Activated CD4-positive, alpha-beta T cell treated with anti-CD3 and anti-CD28 coated beads for 36 hours (primary cell): Measurements from ENCODE around the gene DDX20. TPM values are rescaled to one million over a fixed set of nuclear protein-coding genes. Genes with fewer than 3 reads are reported as not detected.

Experiments used
- ATAC-seq: fragments of 200-7000 bp; cut with Tn5 transposase; one replicate; pipeline ENCODE4 v1.10.0; 2021; ENCODE audit warnings: mild to moderate bottlenecking, moderate library complexity
- CTCF ChIA-PET: fragments of 350-600 bp; sonication (Branson Sonifier 250); formaldehyde crosslinking; loops from one replicate; lab custom pipeline; 2021; ENCODE audit warnings: antibody characterized with exemption; lab: Charles Lee
- POLR2A ChIA-PET: fragments of 350-600 bp; sonication (Branson Sonifier 250); formaldehyde crosslinking; loops from one replicate; lab custom pipeline; 2021; ENCODE audit warnings: antibody characterized with exemption, inconsistent platforms; lab: Charles Lee
- DNase-seq: peaks from one replicate; pipeline ENCODE4 v3.0.0-alpha.2; 2020
- H3K27ac Mint-ChIP-seq: one replicate; pipeline ENCODE4 v1.8.0; 2021; ENCODE audit warnings: mixed read lengths
- H3K27me3 Mint-ChIP-seq: one replicate; pipeline ENCODE4 v1.8.0; 2021; ENCODE audit warnings: mixed read lengths
- H3K36me3 Mint-ChIP-seq: one replicate; pipeline ENCODE4 v1.8.0; 2021; ENCODE audit warnings: low read depth, mixed read lengths
- H3K4me1 Mint-ChIP-seq: one replicate; pipeline ENCODE4 v1.8.0; 2021; ENCODE audit warnings: mixed read lengths
- H3K4me3 Mint-ChIP-seq: one replicate; pipeline ENCODE4 v1.8.0; 2021; ENCODE audit warnings: mild to moderate bottlenecking, moderate library complexity, mixed read lengths
- H3K9me3 Mint-ChIP-seq: one replicate; pipeline ENCODE4 v1.8.0; 2021; ENCODE audit warnings: low read depth, mixed read lengths
- intact Hi-C, 2 experiments: fragments of 100-400 bp; cut with DNase I in 1 of 2; cut with micrococcal nuclease in 1 of 2; formaldehyde crosslinking; loops; one replicate each; pipeline versions ENCODE4 v1.14.2 to v1.15.1; 2022 to 2024; cut with DNase I, micrococcal nuclease
- total RNA-seq, 2 experiments: library from RNA; stranded (reverse); gene quantifications; one replicate each; pipeline ENCODE4 v1.2.3, GENCODE V29; 2021

Gene DDX20
- total RNA-seq, 2 experiments from 2014 or later = 13.5 to 13.6 TPM

- Mint-ChIP-seq H3K36me3 (no peaks in the 10 kb centered on the region), H3K4me1 (peaks cover 2% of the 10 kb centered on the region), H3K4me3 (no peak overlapping the region), H3K27ac (no peak overlapping the region), H3K9me3 (no peaks in the 10 kb centered on the region), H3K27me3 (peaks cover 2% of the 10 kb centered on the region)
- CTCF ChIA-PET = interaction anchor here (0.6 to 3.4 kb wide), 29 partner anchors 9 to 307 kb away, joined by 3 to 28 read pairs (median 4); partner anchors contain the start of gene INKA2
- intact Hi-C loops = loop anchor here (1.0 to 2.0 kb wide), 4 partner anchors 33 to 267 kb away; no protein-coding TSS in a partner anchor
- ATAC-seq = no peak
- POLR2A ChIA-PET = interaction anchor here (1.4 kb wide), 1 partner anchor 240 kb away, joined by 3 read pairs; no protein-coding TSS in a partner anchor
- no peak for DNase-seq
These were observed 7.8 kb upstream of the DDX20 start for GRCh38 chr1:111747947-111748346.

DNA sequence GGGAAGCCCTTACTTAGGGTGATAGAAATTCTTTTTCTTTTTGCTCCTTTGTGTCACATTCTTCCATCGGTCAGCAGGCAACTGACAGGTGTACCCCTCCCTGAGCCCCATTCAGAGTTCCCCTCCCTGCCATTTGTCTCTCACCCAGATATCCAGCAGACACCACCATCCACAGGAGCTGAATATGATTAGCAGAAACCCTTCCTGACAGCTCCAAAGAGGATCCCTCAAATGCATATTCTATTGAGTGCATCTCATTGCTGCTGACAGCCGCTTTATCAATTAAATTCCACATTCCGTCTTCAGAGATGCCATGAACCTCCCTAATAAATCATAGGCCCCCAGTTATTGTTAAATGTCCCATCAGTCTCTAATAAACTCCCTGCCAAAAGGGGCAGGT, 6.1 kb upstream of the DDX20 start:
- ATAC-seq = no peak
- H3K4me3 Mint-ChIP-seq = no peak overlapping the region
- no peaks in the 10 kb centered on the region for H3K36me3 Mint-ChIP-seq
- peaks cover 2% of the 10 kb centered on the region for H3K27me3 Mint-ChIP-seq
- no peak for DNase-seq
- no peaks in the 10 kb centered on the region for H3K9me3 Mint-ChIP-seq
- intact Hi-C loops = loop anchor here in 1 of 2 experiments (10.0 kb wide), 1 partner anchor 605 kb away; the partner anchor contains the start of genes CEPT1 and DRAM2
- POLR2A ChIA-PET = no interaction called here
- no peak overlapping the region for H3K27ac Mint-ChIP-seq
- CTCF ChIA-PET = interaction anchor here (0.6 to 6.7 kb wide), 5 partner anchors 18 to 268 kb away, joined by 3 to 44 read pairs (median 4); no protein-coding TSS in a partner anchor
- peaks cover 3% of the 10 kb centered on the region for H3K4me1 Mint-ChIP-seq

DNA sequence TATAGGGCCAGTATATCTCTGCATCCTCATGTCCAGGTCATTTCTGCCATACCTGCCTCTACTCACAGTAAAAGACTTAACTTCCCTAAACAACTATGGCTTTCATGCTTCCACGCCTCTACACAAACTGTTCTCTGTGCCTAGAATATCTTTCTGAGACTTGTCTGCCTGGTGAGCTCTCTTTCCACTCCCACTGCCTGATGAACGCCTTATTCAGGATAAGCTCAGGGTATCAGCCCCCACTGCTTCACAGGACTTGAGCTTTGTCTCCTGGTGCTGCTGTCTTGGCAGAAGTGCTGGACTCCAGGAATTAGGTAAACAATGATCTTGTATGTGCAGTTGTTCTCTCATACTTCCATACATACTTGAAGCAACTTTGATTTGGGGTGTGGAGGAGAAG, 4.8 kb upstream of the DDX20 start:
- H3K27me3 Mint-ChIP-seq = no peaks in the 10 kb centered on the region
- CTCF ChIA-PET = interaction anchor here (0.9 to 6.7 kb wide), 14 partner anchors 8 to 288 kb away, joined by 3 to 44 read pairs (median 4); no protein-coding TSS in a partner anchor
- POLR2A ChIA-PET = no interaction called here
- peaks cover 9% of the 10 kb centered on the region for H3K4me1 Mint-ChIP-seq
- DNase-seq (no peak), ATAC-seq (no peak)
- H3K27ac Mint-ChIP-seq = no peak overlapping the region
- no peak overlapping the region for H3K4me3 Mint-ChIP-seq
- H3K36me3 Mint-ChIP-seq = no peaks in the 10 kb centered on the region
- H3K9me3 Mint-ChIP-seq = no peaks in the 10 kb centered on the region
- intact Hi-C loops = loop anchor here in 1 of 2 experiments (10.0 kb wide), 1 partner anchor 606 kb away; the partner anchor contains the start of genes CEPT1 and DRAM2

DNA sequence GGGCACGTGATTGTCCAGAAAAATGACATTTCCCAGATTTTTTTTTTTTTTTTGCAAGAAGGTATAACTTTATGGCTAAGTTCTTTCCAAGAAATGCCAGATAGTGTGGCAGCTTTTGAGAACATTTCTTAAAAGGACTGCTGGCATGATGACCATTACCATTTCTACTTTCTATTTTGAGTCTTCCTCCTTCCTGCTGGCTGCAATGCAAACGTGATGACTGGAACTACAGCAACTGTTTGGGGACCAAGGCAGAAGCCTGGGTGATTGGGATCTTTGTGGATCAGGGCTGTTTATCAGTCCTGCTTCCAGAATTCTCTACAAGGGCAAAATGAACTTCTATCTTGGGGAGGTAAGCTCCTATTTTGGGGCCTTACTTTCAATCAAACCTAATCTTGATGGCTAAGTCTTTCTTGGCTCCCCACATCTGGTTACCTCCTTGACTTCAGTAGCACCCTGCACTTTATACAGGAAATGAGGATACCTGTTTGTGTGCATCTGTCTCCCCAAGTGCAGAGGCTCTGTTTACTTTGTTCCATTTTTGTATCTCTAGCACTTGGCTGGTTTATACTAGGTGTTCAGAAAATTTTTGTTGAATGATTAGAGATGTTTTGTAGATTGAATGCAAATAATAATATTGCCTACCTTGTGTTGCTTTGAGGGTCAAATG, 3.7 kb upstream of the DDX20 start:
- H3K27ac Mint-ChIP-seq = no peak overlapping the region
- POLR2A ChIA-PET = no interaction called here
- intact Hi-C loops = loop anchor here in 1 of 2 experiments (10.0 kb wide), 1 partner anchor 607 kb away; the partner anchor contains the start of genes CEPT1 and DRAM2
- peaks cover 15% of the 10 kb centered on the region for H3K4me1 Mint-ChIP-seq
- H3K27me3 Mint-ChIP-seq = no peaks in the 10 kb centered on the region
- no peaks in the 10 kb centered on the region for H3K9me3 Mint-ChIP-seq
- H3K36me3 Mint-ChIP-seq = peaks cover 7% of the 10 kb centered on the region
- DNase-seq (no peak), ATAC-seq (no peak)
- no peak overlapping the region for H3K4me3 Mint-ChIP-seq
- CTCF ChIA-PET = interaction anchor here (0.8 to 6.7 kb wide), 12 partner anchors 9 to 289 kb away, joined by 3 to 44 read pairs (median 4); no protein-coding TSS in a partner anchor

DNA sequence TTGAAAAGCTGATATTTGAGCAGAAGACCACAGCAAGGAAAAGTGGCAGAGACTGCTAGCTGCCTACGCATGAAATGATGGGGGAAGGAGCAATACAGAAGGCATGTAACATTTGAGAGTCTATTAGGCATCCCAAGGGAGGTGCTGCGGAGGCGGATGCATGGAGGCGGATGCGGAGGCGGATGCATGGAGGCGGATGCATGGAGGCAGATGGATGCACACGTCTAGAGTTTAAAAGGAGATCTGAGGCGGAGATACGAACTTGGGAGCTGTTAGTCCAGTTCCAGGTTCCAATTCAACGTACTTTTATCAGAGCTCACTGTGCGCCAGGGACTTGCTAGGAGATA, 744 bp upstream of the DDX20 start:
- CTCF ChIA-PET = interaction anchor here (0.6 to 6.7 kb wide), 15 partner anchors 9 to 312 kb away, joined by 3 to 44 read pairs (median 4); partner anchors contain the start of gene INKA2
- peaks cover 30% of the 10 kb centered on the region for H3K4me1 Mint-ChIP-seq
- POLR2A ChIA-PET = interaction anchor here (0.9 to 1.3 kb wide), 2 partner anchors 17 to 247 kb away, joined by 3 to 5 read pairs; no protein-coding TSS in a partner anchor
- H3K27me3 Mint-ChIP-seq = no peaks in the 10 kb centered on the region
- peak overlapping the region; percentile 96 for H3K27ac Mint-ChIP-seq
- ATAC-seq = no peak
- intact Hi-C loops = loop anchor here (1.0 to 10.0 kb wide), 22 partner anchors 16 to 1416 kb away; partner anchors contain the start of genes ATP5PB (in 2 of the 2), CEPT1 (in 2 of the 2), DRAM2 (in 2 of the 2) and INKA2 (in 2 of the 2)
- H3K36me3 Mint-ChIP-seq = peaks cover 20% of the 10 kb centered on the region
- peak overlapping the region; percentile 83 for H3K4me3 Mint-ChIP-seq
- H3K9me3 Mint-ChIP-seq = no peaks in the 10 kb centered on the region
- DNase-seq = peak; percentile 53

DNA sequence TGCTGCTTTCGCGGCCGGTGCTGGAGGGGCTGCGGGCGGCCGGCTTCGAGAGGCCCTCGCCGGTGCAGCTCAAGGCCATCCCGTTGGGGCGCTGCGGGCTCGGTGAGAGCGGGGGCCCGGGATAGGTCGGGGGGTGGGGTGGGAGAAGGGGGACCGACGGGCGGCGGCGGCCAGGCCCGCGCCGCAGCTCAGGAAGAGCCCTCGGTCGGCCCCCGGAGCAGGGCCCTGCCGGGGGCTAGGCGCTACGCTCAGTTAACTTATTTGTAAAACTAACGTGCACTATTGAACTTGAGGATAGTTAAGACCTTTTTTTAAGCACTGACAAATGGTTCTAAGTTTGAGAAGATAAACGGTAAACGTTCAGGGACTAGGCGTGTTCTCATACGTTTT, 418 bp downstream of the DDX20 start:
- Mint-ChIP-seq H3K27me3 (no peaks in the 10 kb centered on the region), H3K9me3 (no peaks in the 10 kb centered on the region), H3K27ac (peak overlapping the region; percentile 78), H3K4me1 (peaks cover 39% of the 10 kb centered on the region), H3K4me3 (peak overlapping the region; percentile 83), H3K36me3 (peaks cover 29% of the 10 kb centered on the region)
- ChIA-PET CTCF (interaction anchor here (0.6 to 2.4 kb wide), 14 partner anchors 9 to 530 kb away, joined by 3 to 7 read pairs (median 4); no protein-coding TSS in a partner anchor), POLR2A (interaction anchor here (0.7 kb wide), 1 partner anchor 27 kb away, joined by 3 read pairs; no protein-coding TSS in a partner anchor)
- ATAC-seq = peak; percentile 8
- intact Hi-C loops = loop anchor here (5.0 to 10.0 kb wide), 5 partner anchors 139 to 879 kb away; partner anchors contain the start of genes C1orf162 (in 1 of the 2), CEPT1 (in 1 of the 2), DENND2D (in 1 of the 2) and DRAM2 (in 1 of the 2)
- no peak for DNase-seq

GRCh38 chr1:111758373-111758772, 2.7 kb downstream of the DDX20 start:
- Mint-ChIP-seq H3K4me3 (peak overlapping the region; percentile 15), H3K27ac (peak overlapping the region; percentile 59), H3K9me3 (no peaks in the 10 kb centered on the region), H3K27me3 (no peaks in the 10 kb centered on the region), H3K4me1 (peaks cover 39% of the 10 kb centered on the region), H3K36me3 (peaks cover 38% of the 10 kb centered on the region)
- ATAC-seq (no peak), DNase-seq (no peak)
- CTCF ChIA-PET = interaction anchor here (0.5 to 1.4 kb wide), 2 partner anchors 11 to 1691 kb away, joined by 3 read pairs; no protein-coding TSS in a partner anchor
- intact Hi-C loops = loop anchor here (5.0 to 10.0 kb wide), 5 partner anchors 141 to 881 kb away; partner anchors contain the start of genes C1orf162 (in 1 of the 2), CEPT1 (in 1 of the 2), DENND2D (in 1 of the 2) and DRAM2 (in 1 of the 2)
- POLR2A ChIA-PET = no interaction called here

GRCh38 chr1:111761717-111762116, 6.0 kb downstream of the DDX20 start:
- intact Hi-C loops = no loop called here
- Mint-ChIP-seq H3K4me1 (peaks cover 28% of the 10 kb centered on the region), H3K27me3 (no peaks in the 10 kb centered on the region), H3K36me3 (peaks cover 50% of the 10 kb centered on the region), H3K9me3 (no peaks in the 10 kb centered on the region), H3K27ac (peak overlapping the region; percentile 73), H3K4me3 (no peak overlapping the region)
- no peak for ATAC-seq
- no peak for DNase-seq
- ChIA-PET CTCF (interaction anchor here (1.1 to 2.2 kb wide), 4 partner anchors 14 to 361 kb away, joined by 3 to 9 read pairs (median 4); no protein-coding TSS in a partner anchor), POLR2A (no interaction called here)

GRCh38 chr1:111762332-111762731, 6.6 kb downstream of the DDX20 start:
- ATAC-seq = no peak
- H3K27ac Mint-ChIP-seq = peak overlapping the region; percentile 23
- DNase-seq = no peak
- H3K9me3 Mint-ChIP-seq = no peaks in the 10 kb centered on the region
- no peaks in the 10 kb centered on the region for H3K27me3 Mint-ChIP-seq
- no peak overlapping the region for H3K4me3 Mint-ChIP-seq
- ChIA-PET CTCF (interaction anchor here (1.1 to 1.8 kb wide), 3 partner anchors 11 to 320 kb away, joined by 3 to 5 read pairs (median 4); no protein-coding TSS in a partner anchor), POLR2A (no interaction called here)
- H3K36me3 Mint-ChIP-seq = peaks cover 49% of the 10 kb centered on the region
- intact Hi-C loops = no loop called here
- H3K4me1 Mint-ChIP-seq = peaks cover 22% of the 10 kb centered on the region

DNA sequence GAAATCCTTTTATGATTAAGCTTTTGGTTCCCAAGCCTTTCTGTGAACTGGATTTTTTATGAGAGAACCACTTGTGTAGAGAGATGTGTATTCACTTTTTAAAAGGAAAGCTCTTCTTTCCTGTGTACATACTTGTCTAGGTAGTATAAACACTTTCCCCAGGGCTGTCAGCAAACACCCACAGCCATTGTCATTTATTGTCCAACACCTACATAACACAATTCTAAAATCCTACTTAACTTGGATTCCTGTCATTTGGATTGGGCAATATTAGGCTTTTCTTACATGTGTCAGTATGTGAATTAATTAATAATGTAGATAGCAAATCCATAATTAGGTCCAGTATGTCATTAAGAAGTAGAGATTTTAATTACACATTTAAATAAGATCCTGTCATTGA, 12.3 kb downstream of the DDX20 start:
- intact Hi-C loops = loop anchor here in 1 of 2 experiments (5.0 kb wide), 1 partner anchor 736 kb away; no protein-coding TSS in a partner anchor
- no peak for ATAC-seq
- H3K9me3 Mint-ChIP-seq = no peaks in the 10 kb centered on the region
- peaks cover 23% of the 10 kb centered on the region for H3K36me3 Mint-ChIP-seq
- H3K27ac Mint-ChIP-seq = no peak overlapping the region
- H3K4me1 Mint-ChIP-seq = peaks cover 12% of the 10 kb centered on the region
- no peak overlapping the region for H3K4me3 Mint-ChIP-seq
- H3K27me3 Mint-ChIP-seq = no peaks in the 10 kb centered on the region
- ChIA-PET CTCF (interaction anchor here (0.5 to 4.7 kb wide), 18 partner anchors 8 to 367 kb away, joined by 3 to 40 read pairs (median 6); no protein-coding TSS in a partner anchor), POLR2A (interaction anchor here (0.6 kb wide), 1 partner anchor 422 kb away, joined by 3 read pairs; no protein-coding TSS in a partner anchor)
- DNase-seq = no peak
